SU-DHL-6 (cell line): ENCODE results near the gene FOXP4.

ENCODE experiments used
- H2AFZ ChIP-seq: fragments of 200-600 bp; sonication (generic); 2 replicates; pipeline ENCODE4 v1.6.1; 2014; ENCODE audit warnings: low read depth, mild to moderate bottlenecking, moderate library complexity, mixed read lengths, antibody characterized with exemption, low read length; ENCODE audit not compliant: severe bottlenecking
- H3F3A ChIP-seq: fragments of 200-600 bp; shearing (Covaris generic); 2 replicates; pipeline ENCODE4 v1.6.0; 2016; ENCODE audit warnings: antibody characterized with exemption, mild to moderate bottlenecking; ENCODE audit not compliant: insufficient read depth
- H3K27ac ChIP-seq: fragments of 200-600 bp; sonication (generic); 2 replicates; pipeline ENCODE4 v1.5.1; 2016; ENCODE audit warnings: low read depth, mild to moderate bottlenecking, low read length, moderate library complexity, mixed read lengths
- H3K27me3 ChIP-seq: fragments of 200-600 bp; sonication (generic), shearing (Covaris generic); 2 replicates; pipeline ENCODE4 v1.6.0; 2014; ENCODE audit warnings: mild to moderate bottlenecking, low read length
- H3K36me3 ChIP-seq: fragments of 200-600 bp; sonication (generic); 2 replicates; pipeline ENCODE4 v1.6.1; 2014; ENCODE audit warnings: mild to moderate bottlenecking, low read length, mixed read lengths
- H3K4me2 ChIP-seq: fragments of 300-600, 200-600 bp; shearing (Covaris generic), sonication (generic); 2 replicates; pipeline ENCODE4 v1.6.0; 2014; ENCODE audit warnings: low read length, low read depth, mild to moderate bottlenecking; ENCODE audit not compliant: poor library complexity, severe bottlenecking
- H3K4me3 ChIP-seq: fragments of 200-600 bp; sonication (generic); 2 replicates; pipeline ENCODE4 v1.5.1; 2014; ENCODE audit warnings: antibody characterized with exemption, low read length, mild to moderate bottlenecking, mixed read lengths; ENCODE audit not compliant: insufficient read depth, poor library complexity, severe bottlenecking
- H3K79me2 ChIP-seq: fragments of 200-600 bp; sonication (generic); 2 replicates; pipeline ENCODE4 v1.6.1; 2014; ENCODE audit warnings: mild to moderate bottlenecking, low read length, moderate library complexity; ENCODE audit not compliant: insufficient read depth
- H3K9ac ChIP-seq: fragments of 200-600 bp; sonication (generic); 2 replicates; pipeline ENCODE4 v1.7.0; 2014; ENCODE audit warnings: mild to moderate bottlenecking, low read length
- H3K9me2 ChIP-seq: fragments of 200-600 bp; sonication (generic); replicated peaks from 2 replicates; pipeline ENCODE4 v1.6.1; 2014; ENCODE audit warnings: low read length; ENCODE audit not compliant: insufficient read depth
- H3K9me3 ChIP-seq: fragments of 200-600 bp; sonication (generic); 2 replicates; pipeline ENCODE4 v1.6.1; 2014; ENCODE audit warnings: low read length, mixed read lengths; ENCODE audit not compliant: insufficient read depth
- H4K20me1 ChIP-seq: fragments of 200-600 bp; sonication (generic); 2 replicates; pipeline ENCODE4 v1.6.1; 2014; ENCODE audit warnings: low read depth, mild to moderate bottlenecking, antibody characterized with exemption, low read length, moderate library complexity, mixed read lengths
- CTCF ChIP-seq: fragments of 200-600 bp; sonication (generic); IDR thresholded peaks from one replicate; pipeline ENCODE4 v1.5.1; 2017; ENCODE audit warnings: antibody characterized with exemption, mild to moderate bottlenecking, low read length, moderate library complexity; ENCODE audit not compliant: insufficient read depth, poor library complexity, severe bottlenecking
- EZH2phosphoT487 ChIP-seq: fragments of 200-600 bp; sonication (generic), shearing (Covaris generic); conservative IDR thresholded peaks from 2 replicates; pipeline ENCODE4 v1.6.1; 2018; ENCODE audit warnings: mild to moderate bottlenecking, antibody characterized with exemption, low read length, moderate library complexity, mixed read lengths

FOXP4 gene

GRCh38 chr6:41584205-41584604 is 38.0 kb downstream of the FOXP4 start:
- no peaks in the 10 kb centered on the region for H3K79me2 ChIP-seq
- no peak overlapping the region for H3K4me3 ChIP-seq
- no peaks in the 10 kb centered on the region for H4K20me1 ChIP-seq
- TF ChIP-seq CTCF, result no peak
- TF ChIP-seq EZH2phosphoT487, result no peak
- H3K9ac ChIP-seq, result no peak overlapping the region
- H3K4me2 ChIP-seq, result no peak overlapping the region
- no peaks in the 10 kb centered on the region for H3K9me3 ChIP-seq
- H2AFZ ChIP-seq, result no peak overlapping the region
- H3K27me3 ChIP-seq, result no peaks in the 10 kb centered on the region
- H3F3A ChIP-seq, result no peaks in the 10 kb centered on the region
- H3K9me2 ChIP-seq, result no peaks in the 10 kb centered on the region
- H3K36me3 ChIP-seq, result no peaks in the 10 kb centered on the region
- H3K27ac ChIP-seq, result no peak overlapping the region

- H4K20me1 ChIP-seq, result no peaks in the 10 kb centered on the region
- no peak overlapping the region for H3K4me2 ChIP-seq
- H3K9me3 ChIP-seq, result no peaks in the 10 kb centered on the region
- H2AFZ ChIP-seq, result no peak overlapping the region
- H3K36me3 ChIP-seq, result no peaks in the 10 kb centered on the region
- H3K4me3 ChIP-seq, result no peak overlapping the region
- H3K27me3 ChIP-seq, result no peaks in the 10 kb centered on the region
- H3F3A ChIP-seq, result no peaks in the 10 kb centered on the region
- H3K79me2 ChIP-seq, result no peaks in the 10 kb centered on the region
- no peak overlapping the region for H3K9ac ChIP-seq
- H3K27ac ChIP-seq, result no peak overlapping the region
- TF ChIP-seq EZH2phosphoT487 (no peak), CTCF (no peak)
- no peaks in the 10 kb centered on the region for H3K9me2 ChIP-seq
Observed at GRCh38 chr6:41584668-41585205, 38.6 kb downstream of the FOXP4 start.

GRCh38 chr6:41585605-41586004 is 39.4 kb downstream of the FOXP4 start:
- H3K9ac ChIP-seq, result no peak overlapping the region
- no peaks in the 10 kb centered on the region for H3F3A ChIP-seq
- no peak for TF ChIP-seq CTCF
- no peak overlapping the region for H2AFZ ChIP-seq
- H3K27me3 ChIP-seq, result no peaks in the 10 kb centered on the region
- H3K9me3 ChIP-seq, result no peaks in the 10 kb centered on the region
- H3K4me2 ChIP-seq, result no peak overlapping the region
- no peak overlapping the region for H3K4me3 ChIP-seq
- no peak overlapping the region for H3K27ac ChIP-seq
- H3K9me2 ChIP-seq, result no peaks in the 10 kb centered on the region
- no peaks in the 10 kb centered on the region for H4K20me1 ChIP-seq
- H3K36me3 ChIP-seq, result no peaks in the 10 kb centered on the region
- no peaks in the 10 kb centered on the region for H3K79me2 ChIP-seq
